GM12878 (cell line): ENCODE data around the gene DOCK1.

ENCODE experiments used
- NFIC ChIP-seq: IDR thresholded peaks from 2 replicates; pipeline ENCODE4 v1.6.1; 2012; ENCODE audit warnings: low read depth, mild to moderate bottlenecking, inconsistent platforms, low read length, moderate library complexity
- SREBF2 ChIP-seq: IDR thresholded peaks from 2 replicates; pipeline ENCODE4 v1.6.1; 2012; ENCODE audit warnings: mild to moderate bottlenecking, low read length
- ZNF622 ChIP-seq: fragments of 450-650 bp; IDR thresholded peaks from 2 replicates; pipeline ENCODE4 v1.6.1; 2017; ENCODE audit warnings: mild to moderate bottlenecking, inconsistent platforms

GRCh38 chr10:127064474-127064873 is 159.2 kb downstream of the DOCK1 start:
- TF ChIP-seq ZNF622: no peak
- no peak for TF ChIP-seq NFIC
- no peak for TF ChIP-seq SREBF2
